HG02678 (cell line): ENCODE measurements around the gene VRK1.

Source experiments
- ATAC-seq: cut with Tn5 transposase; IDR thresholded peaks from one replicate; pipeline ENCODE4 v1.9.1; 2021; ENCODE audit warnings: mild to moderate bottlenecking, moderate library complexity; ENCODE audit not compliant: unreplicated experiment

The VRK1 gene

DNA sequence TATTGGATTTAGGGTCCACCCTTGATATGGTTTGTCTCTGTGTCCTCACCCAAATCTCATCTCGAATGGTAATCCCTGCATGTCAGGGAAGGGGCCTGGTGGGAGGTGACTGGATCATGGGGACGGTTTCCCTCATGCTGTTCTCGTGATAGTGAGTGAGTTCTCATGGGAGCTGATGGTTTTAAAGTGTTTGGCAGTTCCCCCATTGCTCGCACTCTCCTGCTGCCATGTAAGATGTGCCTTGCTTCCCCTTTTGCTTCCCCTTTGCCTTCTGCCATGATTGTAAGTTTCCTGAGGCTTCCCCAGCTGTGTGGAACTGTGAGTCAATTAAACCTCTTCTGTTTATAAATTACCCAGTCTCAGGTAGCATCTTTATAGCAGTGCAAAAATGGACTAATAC, 118.3 kb downstream of the VRK1 start:
- ATAC-seq, result no peak

DNA sequence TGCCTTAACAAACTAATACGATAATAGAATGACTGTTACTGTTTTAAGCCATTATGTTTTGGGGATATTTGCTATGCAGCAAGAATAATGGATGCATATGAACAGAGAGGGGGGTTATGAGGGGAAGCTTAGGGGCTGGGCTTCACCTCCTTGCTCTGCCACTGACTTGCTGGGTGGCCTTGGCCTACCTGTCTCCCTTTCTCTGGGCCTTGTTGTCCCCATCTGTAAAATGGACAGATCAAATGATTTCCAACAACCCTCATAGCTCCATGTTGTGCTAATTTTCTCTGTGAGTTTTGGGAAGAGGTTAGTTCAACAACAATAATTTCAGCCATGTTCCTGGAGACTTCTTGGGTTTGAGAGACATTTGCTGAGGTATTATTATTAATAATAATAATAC, 119.6 kb downstream of the VRK1 start:
- ATAC-seq, result no peak

DNA sequence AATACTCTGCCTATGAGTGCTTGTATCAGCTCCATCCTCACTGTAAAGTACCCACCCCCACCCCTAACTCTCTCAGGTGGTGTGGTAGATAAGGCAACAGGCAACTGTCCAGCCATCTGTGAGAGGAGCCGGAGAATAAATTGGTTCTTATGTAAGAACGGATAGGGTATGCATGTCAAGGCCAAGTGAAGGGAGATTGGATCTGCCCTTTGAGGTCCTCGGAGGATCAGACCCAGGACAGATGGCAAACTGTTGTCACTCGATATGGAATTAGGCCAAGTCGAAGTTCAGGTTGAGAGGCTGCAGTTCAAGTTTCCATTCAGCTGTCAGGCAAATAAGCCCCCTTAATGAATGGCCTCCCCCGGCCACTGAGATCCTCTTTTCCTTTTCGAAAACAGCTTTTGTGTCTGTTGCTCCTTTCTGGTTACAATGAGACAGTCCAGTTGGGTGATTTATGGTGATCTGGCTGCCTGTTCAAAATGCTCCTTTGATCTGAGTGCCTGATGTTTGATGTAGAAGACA, 120.3 kb downstream of the VRK1 start:
- ATAC-seq, result no peak

DNA sequence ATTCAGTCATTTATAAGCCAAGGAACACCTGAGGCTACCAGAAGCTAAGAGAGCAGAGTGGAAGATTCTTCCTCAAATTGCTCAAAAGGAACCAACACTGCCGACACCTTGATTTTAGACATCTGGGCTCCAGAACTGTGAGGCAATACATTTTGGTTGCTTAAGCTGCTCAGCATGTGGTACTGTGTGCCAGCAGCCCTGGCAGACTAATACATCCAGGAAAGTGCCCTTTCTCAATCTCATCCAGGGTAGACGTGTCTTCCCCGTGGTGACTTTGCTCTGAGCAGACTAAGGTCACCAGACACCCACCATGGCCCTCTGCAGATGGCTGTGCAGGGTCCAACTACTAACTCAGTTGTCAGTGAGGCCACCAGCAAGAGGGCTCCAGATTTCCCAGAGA, 122.8 kb downstream of the VRK1 start:
- no peak for ATAC-seq

DNA sequence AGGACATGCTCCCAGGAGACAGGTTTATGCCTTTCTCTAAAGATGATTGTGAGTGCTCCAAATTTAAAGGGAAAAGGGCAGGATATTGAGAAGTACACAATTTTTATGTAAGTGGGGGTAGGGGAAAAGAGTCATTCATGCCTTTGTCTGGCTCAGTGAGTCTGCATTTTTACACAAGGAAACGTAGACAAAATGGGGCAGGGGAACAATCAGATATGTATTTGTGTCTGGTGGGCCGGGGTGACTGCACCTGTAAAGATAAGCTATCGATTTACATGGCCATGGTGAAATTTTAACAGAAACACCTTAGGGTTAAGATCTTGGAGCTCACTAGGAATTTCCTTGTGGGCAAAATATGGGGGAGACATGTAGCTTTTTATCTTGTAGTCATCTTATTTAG, 123.6 kb downstream of the VRK1 start:
- ATAC-seq, result no peak

DNA sequence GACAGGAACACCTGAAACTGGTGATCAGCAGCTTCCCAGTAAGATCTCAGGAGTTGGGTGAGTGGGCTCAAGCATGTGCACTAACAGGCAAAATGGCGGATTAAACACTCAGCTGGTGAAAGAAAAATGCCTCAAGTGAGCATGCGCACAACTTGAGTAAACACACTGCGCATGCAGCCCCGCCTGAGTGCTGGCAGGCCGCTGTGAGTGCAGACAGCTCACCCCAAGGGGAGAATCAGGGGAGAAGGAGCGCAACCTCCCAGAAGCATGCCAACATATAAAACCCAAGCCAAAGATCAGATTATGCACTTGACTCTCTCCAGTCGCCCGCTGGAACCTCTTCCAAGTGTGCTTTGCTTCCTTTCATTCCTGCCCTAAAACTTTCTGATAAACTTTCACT, 125.8 kb downstream of the VRK1 start:
- no peak for ATAC-seq

DNA sequence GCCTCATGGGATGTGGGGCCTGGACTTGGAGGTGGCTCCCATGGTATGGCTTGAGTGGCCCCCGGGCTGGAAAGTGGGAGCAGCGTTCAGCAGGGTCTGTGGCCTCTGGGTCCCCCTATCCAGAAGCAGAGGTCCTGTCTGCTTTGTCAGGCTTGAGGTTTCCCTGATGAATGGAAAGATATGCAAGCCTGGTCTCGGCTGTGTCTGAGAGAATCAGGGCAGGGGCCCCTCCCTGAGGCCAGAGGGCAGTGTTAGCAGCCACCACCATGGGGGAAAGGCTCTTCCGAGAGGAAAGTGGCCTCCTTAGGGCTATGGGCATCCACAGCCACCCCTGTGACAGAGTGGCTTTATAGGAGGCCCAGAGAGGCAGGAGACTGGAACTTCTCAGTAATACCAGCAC, 128.2 kb downstream of the VRK1 start:
- no peak for ATAC-seq

DNA sequence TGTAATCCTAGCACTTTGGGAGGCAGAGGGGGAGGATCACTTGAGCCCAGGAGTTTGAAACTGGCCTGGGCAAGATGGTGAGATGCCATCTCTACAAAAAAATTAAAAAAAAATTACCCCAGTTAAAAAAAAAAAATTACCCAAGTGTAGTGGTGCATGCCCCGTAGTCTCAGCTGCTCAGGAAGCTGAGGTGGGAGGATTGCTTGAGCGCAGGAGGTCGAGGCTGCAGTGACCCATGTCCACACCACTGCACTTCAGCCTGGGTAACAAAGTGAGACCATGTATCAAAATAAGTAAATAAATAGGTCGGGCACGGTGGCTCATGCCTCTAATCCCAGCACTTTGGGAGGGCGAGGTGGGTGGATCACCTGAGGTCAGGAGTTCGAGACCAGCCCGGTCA, 128.8 kb downstream of the VRK1 start:
- no peak for ATAC-seq

DNA sequence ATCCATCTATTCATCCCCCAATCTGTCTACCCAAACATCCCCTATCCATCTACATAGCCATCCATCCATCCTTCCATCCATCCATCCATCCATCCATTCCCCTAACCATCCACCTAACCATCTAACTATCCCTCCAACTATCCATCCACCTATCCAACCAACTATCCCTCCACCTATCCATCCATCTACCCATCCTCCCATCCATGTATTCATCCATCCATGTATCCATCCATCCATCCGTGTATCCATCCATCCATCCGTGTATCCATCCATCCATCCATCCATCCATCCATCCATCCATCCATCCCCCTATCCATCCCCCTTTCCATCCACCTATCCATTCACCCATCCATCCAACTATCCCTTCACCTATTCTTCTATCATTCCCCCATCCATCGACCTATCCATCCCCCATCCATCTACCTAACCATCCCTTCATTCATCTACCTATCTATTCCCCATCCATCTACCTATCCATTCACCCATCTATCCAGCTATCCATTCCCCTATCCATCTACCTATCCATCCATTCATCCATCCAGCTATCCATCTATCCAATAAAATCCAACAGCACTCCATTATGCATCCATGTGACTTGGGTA, 131.7 kb downstream of the VRK1 start:
- no peak for ATAC-seq

DNA sequence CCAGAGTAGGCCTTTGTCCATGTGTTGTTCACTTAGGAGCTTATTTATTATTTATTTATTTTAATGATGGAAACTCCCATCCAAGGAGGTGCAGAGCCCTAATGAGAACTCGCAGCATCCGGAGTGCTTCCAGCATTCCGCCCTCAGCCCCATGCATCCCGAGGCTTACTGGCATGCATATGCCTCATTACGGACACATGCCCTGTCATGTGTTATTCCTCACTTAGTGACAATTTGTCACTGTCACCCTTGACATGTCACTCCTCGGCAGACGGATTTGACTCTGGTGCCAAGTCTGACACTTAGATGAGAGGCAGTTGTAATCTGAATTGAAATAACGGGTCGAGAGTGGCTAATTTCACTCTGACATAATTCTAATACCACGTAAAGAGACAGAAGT, 132.8 kb downstream of the VRK1 start:
- no peak for ATAC-seq

DNA sequence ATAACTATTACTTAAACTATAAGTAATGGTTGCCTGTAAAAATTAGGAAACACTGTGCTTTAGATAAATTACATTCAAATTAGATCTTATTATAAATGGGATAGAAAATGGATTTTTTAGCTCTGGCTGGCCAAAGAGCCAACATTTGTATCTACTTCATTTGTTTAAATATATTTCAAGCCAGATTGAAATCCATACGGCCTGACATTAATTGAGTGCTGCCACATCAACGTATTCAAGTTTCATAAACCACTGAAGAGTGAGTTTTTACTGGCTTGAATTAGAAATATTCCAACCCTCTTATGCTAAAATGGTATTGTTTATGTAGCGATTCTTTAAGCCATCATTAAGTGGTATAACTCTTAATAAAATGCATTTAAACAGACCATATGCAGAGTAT, 133.3 kb downstream of the VRK1 start:
- no peak for ATAC-seq
